Mammary epithelial cell (primary cell): ENCODE data around the gene ARFGEF2.
"Not testable (repeated sequence)": the region's sequence is repeated elsewhere in the genome, so short reads cannot be mapped to it uniquely, and the experiment has no call there.

Experiments
- EZH2 ChIP-seq: IDR thresholded peaks from 2 replicates; pipeline ENCODE4 v1.6.1; 2012; ENCODE audit warnings: low read length, inconsistent platforms, borderline replicate concordance
- TF ChIP-seq, protein P1 (sequence below), 2 donors: IDR thresholded peaks in 1 of 2; conservative IDR thresholded peaks in 1 of 2; 2 replicates each; pipeline ENCODE4 v1.5.1; 2011 to 2012; ENCODE audit warnings: inconsistent platforms in 2 of 2, low read length in 2 of 2, mild to moderate bottlenecking in 2 of 2, control low read depth in 1 of 2, low read depth in 1 of 2; ENCODE audit not compliant: insufficient read depth in 1 of 2; ENCODE audit errors: extremely low read depth in 1 of 2

DNA sequence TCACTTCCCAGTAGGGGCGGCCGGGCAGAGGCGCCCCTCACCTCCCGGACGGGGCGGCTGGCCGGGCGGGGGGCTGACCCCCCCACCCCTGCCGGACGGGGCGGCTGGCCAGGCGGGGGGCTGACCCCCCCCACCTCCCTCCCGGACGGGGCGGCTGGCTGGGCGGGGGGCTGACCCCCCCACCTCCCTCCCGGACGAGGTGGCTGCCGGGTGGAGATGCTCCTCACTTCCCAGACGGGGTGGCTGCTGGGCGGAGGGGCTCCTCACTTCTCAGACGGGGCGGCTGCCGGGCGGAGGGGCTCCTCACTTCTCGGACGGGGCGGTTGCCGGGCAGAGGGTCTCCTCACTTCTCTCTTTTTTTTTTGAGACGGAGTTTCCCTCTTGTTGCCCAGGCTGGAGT, 14.7 kb downstream of the ARFGEF2 start:
- TF ChIP-seq, protein P1, sequence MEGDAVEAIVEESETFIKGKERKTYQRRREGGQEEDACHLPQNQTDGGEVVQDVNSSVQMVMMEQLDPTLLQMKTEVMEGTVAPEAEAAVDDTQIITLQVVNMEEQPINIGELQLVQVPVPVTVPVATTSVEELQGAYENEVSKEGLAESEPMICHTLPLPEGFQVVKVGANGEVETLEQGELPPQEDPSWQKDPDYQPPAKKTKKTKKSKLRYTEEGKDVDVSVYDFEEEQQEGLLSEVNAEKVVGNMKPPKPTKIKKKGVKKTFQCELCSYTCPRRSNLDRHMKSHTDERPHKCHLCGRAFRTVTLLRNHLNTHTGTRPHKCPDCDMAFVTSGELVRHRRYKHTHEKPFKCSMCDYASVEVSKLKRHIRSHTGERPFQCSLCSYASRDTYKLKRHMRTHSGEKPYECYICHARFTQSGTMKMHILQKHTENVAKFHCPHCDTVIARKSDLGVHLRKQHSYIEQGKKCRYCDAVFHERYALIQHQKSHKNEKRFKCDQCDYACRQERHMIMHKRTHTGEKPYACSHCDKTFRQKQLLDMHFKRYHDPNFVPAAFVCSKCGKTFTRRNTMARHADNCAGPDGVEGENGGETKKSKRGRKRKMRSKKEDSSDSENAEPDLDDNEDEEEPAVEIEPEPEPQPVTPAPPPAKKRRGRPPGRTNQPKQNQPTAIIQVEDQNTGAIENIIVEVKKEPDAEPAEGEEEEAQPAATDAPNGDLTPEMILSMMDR (conservative IDR thresholded peaks at IDR 0.05 in 1 of 2, IDR thresholded peaks at IDR 0.05 in 1 of 2; ENCODE audit: extremely low read depth in 1 of 2, insufficient read depth in 1 of 2, low read depth in 1 of 2, low read length in 2 of 2) = not testable (repeated sequence)
- not testable (repeated sequence) for TF ChIP-seq EZH2
